Central memory CD4-positive, alpha-beta T cell (primary cell): ENCODE data around the gene INO80.
"Not testable (repeated sequence)": the region's sequence is repeated elsewhere in the genome, so short reads cannot be mapped to it uniquely, and the experiment has no call there.

ENCODE experiments used
- DNase-seq: peaks from one replicate; pipeline ENCODE4 v3.0.0; 2022
- total RNA-seq, 3 experiments: gene quantifications; one replicate each; lab custom pipeline; 2026; lab: John Stamatoyannopoulos, UW

Gene INO80
- 108 to 123 (median 119) reads per million in 3 experiments for total RNA-seq

GRCh38 chr15:41116116-41116961 is at the start of gene INO80:
Gene INO80, minus strand, starts transcription at chr15:41116280. Its CDS starts 19,970 bp downstream, at chr15:41096310.
- peak; percentile 95 for DNase-seq

- DNase-seq = no peak
These were observed 45.7 kb upstream of the INO80 start for GRCh38 chr15:41161736-41162135.

GRCh38 chr15:41161336-41161735 is 45.3 kb upstream of the INO80 start:
- DNase-seq = no peak

DNA sequence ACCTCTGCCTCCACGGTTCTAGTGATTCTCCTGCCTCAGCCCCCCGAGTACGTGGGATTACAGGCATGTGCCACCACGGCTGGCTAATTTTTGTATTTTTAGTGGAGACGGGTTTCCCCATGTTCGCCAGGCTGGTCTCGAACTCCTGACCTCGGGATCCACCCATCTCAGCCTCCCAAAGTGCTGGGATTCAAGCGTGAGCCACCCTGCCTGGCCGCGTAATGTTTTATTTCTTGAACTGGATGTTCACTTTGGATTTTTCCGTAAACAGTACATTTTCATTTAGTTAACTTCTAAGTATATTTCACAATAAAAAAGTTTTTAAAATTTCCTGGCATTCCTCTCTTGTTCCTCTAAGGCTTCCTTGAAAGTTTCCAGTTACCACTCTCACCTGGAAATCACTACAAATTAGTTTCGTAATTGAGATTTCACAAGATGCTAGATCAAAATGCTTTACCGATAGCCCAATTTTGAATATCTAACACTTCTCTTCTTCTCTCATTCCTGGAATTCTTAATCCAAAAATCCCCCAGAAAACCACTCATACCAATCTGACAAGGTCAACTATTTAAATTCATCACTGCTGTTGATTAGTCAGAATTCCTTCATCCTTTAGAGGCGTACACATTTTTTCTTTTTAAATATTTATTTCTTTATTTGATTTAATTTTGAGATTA is 44.7 kb upstream of the INO80 start:
- no peak for DNase-seq

GRCh38 chr15:41154412-41154811 is 38.3 kb upstream of the INO80 start:
- DNase-seq = no peak

DNA sequence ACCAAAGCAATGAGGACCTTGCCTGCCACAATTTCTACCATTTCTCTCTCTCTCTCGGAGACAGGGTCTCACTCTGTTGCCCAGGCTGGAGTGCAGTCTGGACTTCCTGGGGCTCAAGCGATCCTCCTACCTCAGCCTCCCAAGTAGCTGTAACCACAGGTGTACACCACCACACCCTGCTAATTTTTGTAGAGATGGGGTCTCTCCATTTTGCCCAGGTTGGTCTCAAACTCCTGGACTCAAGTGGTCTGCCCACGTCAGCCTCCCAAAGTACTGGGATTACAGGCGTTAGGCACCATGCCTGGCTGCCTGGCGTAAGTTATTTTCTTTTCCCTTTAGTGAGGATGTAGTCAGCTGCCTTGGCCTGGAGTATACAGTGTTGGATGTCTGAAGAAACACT is 37.7 kb upstream of the INO80 start:
- DNase-seq = no peak

DNA sequence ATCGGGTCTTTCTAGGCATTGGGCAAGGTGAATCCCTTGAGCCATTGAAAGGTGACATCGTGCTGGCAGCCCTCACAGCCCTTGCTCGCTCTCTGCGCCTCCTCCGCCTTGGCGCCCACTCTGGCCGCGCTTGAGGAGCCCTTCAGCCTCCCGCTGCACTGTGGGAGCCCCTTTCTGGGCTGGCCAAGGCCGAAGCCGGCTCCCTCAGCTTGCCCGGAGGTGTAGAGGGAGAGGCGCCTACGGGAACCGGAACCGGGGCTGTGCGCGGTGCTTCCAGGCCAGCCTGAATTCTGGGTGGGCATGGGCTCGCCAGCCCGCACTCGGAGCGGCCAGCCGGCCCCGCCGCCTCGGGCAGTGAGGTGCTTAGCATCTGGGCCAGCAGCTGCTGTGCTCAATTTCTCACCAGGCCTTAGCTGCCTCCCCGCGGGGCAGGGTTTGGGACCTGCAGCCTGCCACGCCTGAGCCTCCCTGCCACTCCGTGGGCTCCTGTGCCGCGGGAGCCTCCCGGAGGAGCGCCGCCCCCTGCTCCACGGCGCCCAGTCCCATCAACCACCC is 35.4 kb upstream of the INO80 start:
- no peak for DNase-seq

GRCh38 chr15:41150279-41150678 is 34.2 kb upstream of the INO80 start:
- DNase-seq = no peak

DNA sequence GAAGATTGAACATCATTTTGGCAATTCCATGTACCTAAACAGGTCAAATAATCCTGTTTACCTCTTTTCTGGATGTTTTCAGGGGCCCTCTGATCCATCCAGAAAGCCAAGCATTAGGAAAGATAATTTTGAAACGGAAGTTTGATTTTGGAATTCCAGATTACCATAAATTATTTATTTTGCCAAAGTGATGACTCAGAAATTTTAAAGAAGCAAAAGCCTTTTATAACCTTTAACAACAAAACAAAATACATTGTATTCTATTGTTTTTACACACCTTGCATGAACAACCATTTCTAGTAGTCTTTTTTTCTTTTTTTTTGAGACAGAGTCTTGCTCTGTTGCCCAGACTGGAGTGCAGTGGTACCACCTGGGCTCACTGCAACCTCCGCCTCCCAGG is 32.0 kb upstream of the INO80 start:
- no peak for DNase-seq

DNA sequence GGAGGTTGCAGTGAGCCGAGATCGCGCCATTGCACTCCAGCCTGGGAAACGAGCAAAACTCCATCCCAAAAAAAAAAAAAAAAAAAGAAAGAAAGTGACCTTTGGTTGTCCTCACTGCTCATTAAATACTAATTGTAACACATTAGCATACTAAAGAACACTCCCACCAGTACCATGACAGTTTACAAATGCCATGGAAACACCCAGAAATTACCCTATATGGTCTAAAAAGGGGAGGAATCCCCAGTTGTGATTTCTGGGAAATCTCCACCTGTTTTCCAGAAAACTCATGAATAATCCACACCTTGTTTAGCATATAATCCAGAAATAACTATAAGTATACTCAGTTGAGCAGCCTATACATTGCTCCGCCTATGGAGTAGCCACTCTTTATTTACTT is 23.5 kb upstream of the INO80 start:
- DNase-seq = no peak

- DNase-seq = not testable (repeated sequence)
These were observed 23.0 kb upstream of the INO80 start for GRCh38 chr15:41139112-41139511.

DNA sequence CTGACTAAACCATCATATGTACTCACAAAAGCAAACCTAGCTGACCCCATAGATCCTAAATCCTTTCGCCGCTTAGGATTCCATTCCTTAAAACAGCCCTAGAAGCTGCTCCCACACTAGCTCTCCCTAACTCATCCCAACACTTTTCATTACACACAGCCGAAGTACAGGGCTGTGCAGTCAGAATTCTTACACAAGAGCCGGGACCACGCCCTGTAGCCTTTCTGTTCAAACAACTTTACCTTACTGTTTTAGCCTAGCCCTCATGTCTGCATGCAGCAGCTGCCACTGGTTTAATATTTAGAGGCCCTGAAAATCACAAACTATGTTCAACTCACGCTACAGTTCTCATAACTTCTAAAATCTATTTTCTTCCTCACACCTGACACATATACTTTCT is 19.5 kb upstream of the INO80 start:
- not testable (repeated sequence) for DNase-seq

GRCh38 chr15:41133454-41133853 is 17.4 kb upstream of the INO80 start:
- DNase-seq = no peak

GRCh38 chr15:41132094-41132493 is 16.0 kb upstream of the INO80 start:
- not testable (repeated sequence) for DNase-seq

DNA sequence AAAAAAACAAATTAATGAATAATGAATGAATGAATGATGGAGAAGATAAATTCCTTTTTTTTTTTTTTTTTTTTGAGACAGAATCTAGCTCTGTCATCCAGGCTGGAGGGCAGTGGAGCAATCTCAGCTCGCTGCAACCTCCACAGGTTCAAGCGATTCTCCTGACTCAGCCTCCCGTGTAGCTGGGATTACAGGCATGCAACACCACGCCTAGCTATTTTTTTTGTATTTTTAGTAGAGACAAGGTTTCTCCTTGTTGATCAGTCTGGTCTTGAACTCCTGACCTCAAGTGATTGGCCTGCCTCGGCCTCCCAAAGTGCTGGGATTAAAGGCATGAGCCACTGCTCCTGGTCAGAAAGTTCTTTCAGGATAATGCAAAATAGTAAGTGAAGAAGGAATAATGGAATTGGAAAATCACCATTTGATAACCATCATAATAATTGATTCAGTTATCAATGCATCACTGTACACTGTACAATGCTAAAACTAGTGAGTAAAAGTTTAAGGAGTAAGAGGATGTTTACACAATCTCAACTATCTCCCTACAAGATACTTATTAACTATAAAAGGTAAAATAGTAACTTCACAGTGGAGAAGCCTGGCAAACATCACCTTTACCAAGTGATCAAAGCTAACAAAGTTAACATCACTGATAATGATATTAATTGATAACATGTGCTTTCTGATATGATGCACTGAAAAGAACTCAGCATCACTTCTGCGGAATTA is 12.3 kb upstream of the INO80 start:
- no peak for DNase-seq

DNA sequence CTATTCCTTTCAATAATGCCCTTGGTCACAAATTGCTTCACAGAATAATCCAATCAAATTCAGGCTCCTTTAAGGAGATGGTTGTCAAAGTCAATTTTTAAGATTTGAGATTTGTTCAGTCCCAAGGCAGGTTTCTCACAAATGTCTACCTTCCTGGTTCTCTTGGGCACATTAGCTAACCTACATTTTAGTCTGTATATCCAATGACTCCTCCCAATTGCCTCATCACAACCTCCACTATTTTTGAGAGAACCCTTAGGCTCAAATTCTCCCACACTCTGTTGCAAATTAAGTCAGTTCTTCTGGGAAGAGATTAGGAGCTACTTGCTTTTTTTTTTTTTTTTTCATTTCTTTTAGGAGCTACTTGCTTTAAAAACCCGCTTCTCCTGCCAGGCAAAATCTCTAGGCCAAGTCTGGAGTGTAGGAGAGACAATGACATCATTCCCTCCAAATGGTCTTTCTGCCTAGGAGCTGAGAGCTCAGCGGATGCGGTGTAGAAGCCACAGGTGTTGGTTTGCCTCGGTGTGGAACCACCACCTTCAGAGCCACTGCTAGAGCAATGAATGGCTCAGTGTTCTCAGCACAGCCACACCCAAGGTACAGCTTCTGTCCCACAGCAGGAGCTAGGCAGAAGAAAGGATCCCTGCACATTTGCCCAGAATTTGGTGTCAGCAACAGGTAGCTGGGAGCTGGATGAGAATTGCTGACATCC is 10.0 kb upstream of the INO80 start:
- peak; percentile 3 for DNase-seq

GRCh38 chr15:41125063-41125669 is 9.1 kb upstream of the INO80 start:
- no peak for DNase-seq

- DNase-seq = no peak
These were observed 8.0 kb upstream of the INO80 start for GRCh38 chr15:41124058-41124457.

DNA sequence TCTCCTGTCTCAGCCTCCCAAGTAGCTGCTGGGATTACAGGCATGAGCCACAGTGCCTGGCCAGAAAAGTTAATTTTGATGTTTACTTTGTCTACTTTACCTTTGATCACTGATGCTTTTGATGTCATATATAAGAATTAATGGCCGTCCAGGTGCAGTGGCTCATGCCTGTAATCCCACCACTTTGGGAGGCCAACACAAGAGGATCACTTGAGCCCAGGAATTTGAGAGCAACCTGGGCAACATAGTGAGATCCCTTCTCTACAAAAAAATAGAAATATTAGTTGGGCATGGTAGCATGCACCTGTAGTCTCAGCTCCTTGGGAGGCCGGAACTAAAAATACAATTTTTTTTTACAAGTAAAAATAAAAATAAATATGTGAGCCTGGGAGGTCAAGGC is 6.8 kb upstream of the INO80 start:
- DNase-seq = no peak

DNA sequence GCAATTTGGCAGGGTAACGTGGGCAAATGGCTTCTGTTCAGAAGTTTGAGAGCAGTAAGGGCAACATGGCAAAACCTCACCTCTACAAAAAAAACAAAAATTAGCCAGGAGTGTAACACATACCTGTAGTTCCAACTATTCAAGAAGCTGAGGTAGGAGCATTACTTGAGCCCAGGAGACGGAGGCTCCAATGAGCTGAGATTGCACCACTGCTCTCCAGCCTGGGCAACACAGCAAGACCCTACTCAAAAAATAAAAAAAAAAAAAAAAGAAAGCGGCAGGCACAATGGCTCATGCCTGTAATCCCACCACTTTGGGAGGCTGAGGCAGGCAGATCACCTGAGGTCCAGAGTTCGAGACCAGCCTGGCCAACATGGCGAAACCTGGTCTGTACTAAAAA is 5.9 kb upstream of the INO80 start:
- no peak for DNase-seq

GRCh38 chr15:41116962-41117252 is 827 bp upstream of the INO80 start:
- no peak for DNase-seq

DNA sequence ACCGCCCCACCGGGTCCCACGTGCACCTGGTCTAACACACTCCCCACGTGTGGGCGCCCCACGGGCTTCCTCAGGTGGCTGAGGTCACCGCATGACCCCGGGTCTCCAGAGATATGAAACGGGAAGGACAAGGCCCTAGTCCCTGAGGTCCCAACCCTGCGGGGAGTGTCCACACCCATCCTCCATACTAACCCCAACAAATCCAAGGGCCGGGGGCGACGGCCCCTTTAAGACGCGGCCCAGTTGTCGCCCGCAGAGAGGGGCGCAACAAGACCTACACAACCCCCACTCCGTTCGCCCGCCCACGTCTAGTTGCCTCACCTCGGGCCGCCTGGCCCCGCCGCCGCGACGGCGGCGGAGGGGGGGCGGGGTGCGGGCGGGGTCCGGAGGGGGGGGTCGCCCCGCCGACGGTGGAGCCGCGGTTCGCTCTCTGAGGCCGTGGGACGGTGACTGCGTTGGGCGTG is 396 bp downstream of the INO80 start:
- peak; percentile 68 for DNase-seq
